ENCODE measurements around the gene TMEM233.

Gene TMEM233

GRCh38 chr12:119671070-119671469 is 77.5 kb downstream of the TMEM233 start:
- Histone ChIP-seq H2AK5ac (ENCODE audit: low read length) (no peak overlapping the region), H3K4ac (ENCODE audit: low read depth, low read length) (no peak overlapping the region), H2BK5ac (ENCODE audit: low read length) (no peak overlapping the region), H4K8ac (ENCODE audit: low read depth, low read length) (no peak overlapping the region), H3K4me1 (ENCODE audit: control insufficient read depth, low read depth, low read length) (peaks cover 4% of the 10 kb centered on the region), H3K27me3 (ENCODE audit: insufficient read depth, low read length, poor library complexity) (no peaks in the 10 kb centered on the region), H3K4me2 (ENCODE audit: low read length) (no peak overlapping the region), H3K23ac (ENCODE audit: low read length) (no peak overlapping the region), H3K27ac (ENCODE audit: low read depth, low read length) (no peak overlapping the region), H3K9ac (ENCODE audit: low read length) (no peak overlapping the region), H3K79me2 (ENCODE audit: control insufficient read depth, insufficient read depth, low read length) (peaks cover 10% of the 10 kb centered on the region), H3K36me3 (ENCODE audit: control insufficient read depth, insufficient read depth, low read length) (peaks cover 4% of the 10 kb centered on the region), H3K79me1 (ENCODE audit: low read length) (peaks cover 10% of the 10 kb centered on the region), H2BK15ac (replicated peaks; ENCODE audit: low read depth) (no peak overlapping the region), H2BK120ac (ENCODE audit: low read depth, low read length) (no peak overlapping the region), H3K56ac (ENCODE audit: low read length) (no peak overlapping the region), H4K5ac (ENCODE audit: low read length) (no peak overlapping the region), H3K4me3 (ENCODE audit: low read length) (no peak overlapping the region), H3K18ac (ENCODE audit: low read length) (no peak overlapping the region)
- no CpG with 5 or more reads among the region's 3 CpGs for WGBS (ENCODE audit: extremely low coverage, insufficient coverage, low lambda C conversion rate)
- no peak for DNase-seq

- no peak overlapping the region for H3K23ac ChIP-seq (ENCODE audit: low read length)
- no peak overlapping the region for H2BK15ac ChIP-seq (replicated peaks; ENCODE audit: low read depth)
- peaks cover 10% of the 10 kb centered on the region for H3K79me2 ChIP-seq (ENCODE audit: control insufficient read depth, insufficient read depth, low read length)
- no peak overlapping the region for H3K27ac ChIP-seq (ENCODE audit: low read depth, low read length)
- no peak overlapping the region for H3K4me2 ChIP-seq (ENCODE audit: low read length)
- no peak overlapping the region for H3K9ac ChIP-seq (ENCODE audit: low read length)
- no peak overlapping the region for H4K5ac ChIP-seq (ENCODE audit: low read length)
- WGBS (ENCODE audit: extremely low coverage, insufficient coverage, low lambda C conversion rate) = no CpG with 5 or more reads among the region's 8 CpGs
- peaks cover 4% of the 10 kb centered on the region for H3K4me1 ChIP-seq (ENCODE audit: control insufficient read depth, low read depth, low read length)
- peaks cover 9% of the 10 kb centered on the region for H3K36me3 ChIP-seq (ENCODE audit: control insufficient read depth, insufficient read depth, low read length)
- no peak overlapping the region for H3K4ac ChIP-seq (ENCODE audit: low read depth, low read length)
- H3K27me3 ChIP-seq (ENCODE audit: insufficient read depth, low read length, poor library complexity) = no peaks in the 10 kb centered on the region
- H3K79me1 ChIP-seq (ENCODE audit: low read length) = peaks cover 10% of the 10 kb centered on the region
- no peak overlapping the region for H2BK120ac ChIP-seq (ENCODE audit: low read depth, low read length)
- no peak overlapping the region for H2BK5ac ChIP-seq (ENCODE audit: low read length)
- H3K56ac ChIP-seq (ENCODE audit: low read length) = no peak overlapping the region
- H2AK5ac ChIP-seq (ENCODE audit: low read length) = no peak overlapping the region
- no peak overlapping the region for H3K18ac ChIP-seq (ENCODE audit: low read length)
- no peak for DNase-seq
- H3K4me3 ChIP-seq (ENCODE audit: low read length) = no peak overlapping the region
- H4K8ac ChIP-seq (ENCODE audit: low read depth, low read length) = no peak overlapping the region
Measured at GRCh38 chr12:119672194-119672593, 78.6 kb downstream of the TMEM233 start.

GRCh38 chr12:119673634-119674033 is 80.1 kb downstream of the TMEM233 start:
- Histone ChIP-seq H2BK15ac (replicated peaks; ENCODE audit: low read depth) (no peak overlapping the region), H3K27me3 (ENCODE audit: insufficient read depth, low read length, poor library complexity) (no peaks in the 10 kb centered on the region), H3K36me3 (ENCODE audit: control insufficient read depth, insufficient read depth, low read length) (peaks cover 16% of the 10 kb centered on the region), H3K79me1 (ENCODE audit: low read length) (peaks cover 6% of the 10 kb centered on the region), H3K9ac (ENCODE audit: low read length) (no peak overlapping the region), H3K23ac (ENCODE audit: low read length) (no peak overlapping the region), H2BK120ac (ENCODE audit: low read depth, low read length) (no peak overlapping the region), H4K5ac (ENCODE audit: low read length) (no peak overlapping the region), H3K27ac (ENCODE audit: low read depth, low read length) (no peak overlapping the region), H3K56ac (ENCODE audit: low read length) (no peak overlapping the region), H2BK5ac (ENCODE audit: low read length) (no peak overlapping the region), H2AK5ac (ENCODE audit: low read length) (no peak overlapping the region), H3K4me3 (ENCODE audit: low read length) (no peak overlapping the region), H3K4me2 (ENCODE audit: low read length) (no peak overlapping the region), H3K4ac (ENCODE audit: low read depth, low read length) (no peak overlapping the region), H3K4me1 (ENCODE audit: control insufficient read depth, low read depth, low read length) (peaks cover 4% of the 10 kb centered on the region), H4K8ac (ENCODE audit: low read depth, low read length) (no peak overlapping the region), H3K18ac (ENCODE audit: low read length) (no peak overlapping the region), H3K79me2 (ENCODE audit: control insufficient read depth, insufficient read depth, low read length) (peaks cover 6% of the 10 kb centered on the region)
- WGBS (ENCODE audit: extremely low coverage, insufficient coverage, low lambda C conversion rate) = no CpG with 5 or more reads among the region's 7 CpGs
- DNase-seq = no peak

GRCh38 chr12:119674560-119674959 is 81.0 kb downstream of the TMEM233 start:
- no peak overlapping the region for H2BK15ac ChIP-seq (replicated peaks; ENCODE audit: low read depth)
- no CpG with 5 or more reads among the region's 4 CpGs for WGBS (ENCODE audit: extremely low coverage, insufficient coverage, low lambda C conversion rate)
- H3K56ac ChIP-seq (ENCODE audit: low read length) = no peak overlapping the region
- no peak for DNase-seq
- no peak overlapping the region for H3K9ac ChIP-seq (ENCODE audit: low read length)
- H3K4me3 ChIP-seq (ENCODE audit: low read length) = no peak overlapping the region
- H4K8ac ChIP-seq (ENCODE audit: low read depth, low read length) = no peak overlapping the region
- no peak overlapping the region for H2BK5ac ChIP-seq (ENCODE audit: low read length)
- no peak overlapping the region for H4K5ac ChIP-seq (ENCODE audit: low read length)
- peaks cover 16% of the 10 kb centered on the region for H3K36me3 ChIP-seq (ENCODE audit: control insufficient read depth, insufficient read depth, low read length)
- no peak overlapping the region for H3K4ac ChIP-seq (ENCODE audit: low read depth, low read length)
- no peak overlapping the region for H2BK120ac ChIP-seq (ENCODE audit: low read depth, low read length)
- no peak overlapping the region for H3K4me2 ChIP-seq (ENCODE audit: low read length)
- no peak overlapping the region for H3K27ac ChIP-seq (ENCODE audit: low read depth, low read length)
- H3K23ac ChIP-seq (ENCODE audit: low read length) = no peak overlapping the region
- H2AK5ac ChIP-seq (ENCODE audit: low read length) = no peak overlapping the region
- H3K27me3 ChIP-seq (ENCODE audit: insufficient read depth, low read length, poor library complexity) = no peaks in the 10 kb centered on the region
- H3K4me1 ChIP-seq (ENCODE audit: control insufficient read depth, low read depth, low read length) = peaks cover 4% of the 10 kb centered on the region
- no peak overlapping the region for H3K18ac ChIP-seq (ENCODE audit: low read length)
- H3K79me1 ChIP-seq (ENCODE audit: low read length) = peaks cover 6% of the 10 kb centered on the region
- peaks cover 4% of the 10 kb centered on the region for H3K79me2 ChIP-seq (ENCODE audit: control insufficient read depth, insufficient read depth, low read length)

GRCh38 chr12:119676022-119676421 is 82.4 kb downstream of the TMEM233 start:
- peaks cover 18% of the 10 kb centered on the region for H3K36me3 ChIP-seq (ENCODE audit: control insufficient read depth, insufficient read depth, low read length)
- H3K27ac ChIP-seq (ENCODE audit: low read depth, low read length) = no peak overlapping the region
- no peak overlapping the region for H3K4me2 ChIP-seq (ENCODE audit: low read length)
- H2BK15ac ChIP-seq (replicated peaks; ENCODE audit: low read depth) = no peak overlapping the region
- H3K56ac ChIP-seq (ENCODE audit: low read length) = no peak overlapping the region
- no peak overlapping the region for H3K9ac ChIP-seq (ENCODE audit: low read length)
- no peak overlapping the region for H3K4ac ChIP-seq (ENCODE audit: low read depth, low read length)
- no peaks in the 10 kb centered on the region for H3K27me3 ChIP-seq (ENCODE audit: insufficient read depth, low read length, poor library complexity)
- no peaks in the 10 kb centered on the region for H3K79me2 ChIP-seq (ENCODE audit: control insufficient read depth, insufficient read depth, low read length)
- H4K8ac ChIP-seq (ENCODE audit: low read depth, low read length) = no peak overlapping the region
- H4K5ac ChIP-seq (ENCODE audit: low read length) = no peak overlapping the region
- H3K4me1 ChIP-seq (ENCODE audit: control insufficient read depth, low read depth, low read length) = no peaks in the 10 kb centered on the region
- no peak overlapping the region for H3K18ac ChIP-seq (ENCODE audit: low read length)
- WGBS (ENCODE audit: extremely low coverage, insufficient coverage, low lambda C conversion rate) = no CpG with 5 or more reads among the region's 9 CpGs
- H2BK120ac ChIP-seq (ENCODE audit: low read depth, low read length) = no peak overlapping the region
- no peak overlapping the region for H3K4me3 ChIP-seq (ENCODE audit: low read length)
- no peak for DNase-seq
- no peak overlapping the region for H3K23ac ChIP-seq (ENCODE audit: low read length)
- no peak overlapping the region for H2AK5ac ChIP-seq (ENCODE audit: low read length)
- no peaks in the 10 kb centered on the region for H3K79me1 ChIP-seq (ENCODE audit: low read length)
- H2BK5ac ChIP-seq (ENCODE audit: low read length) = no peak overlapping the region

- H3K79me1 ChIP-seq (ENCODE audit: low read length) = no peaks in the 10 kb centered on the region
- H3K4me2 ChIP-seq (ENCODE audit: low read length) = no peak overlapping the region
- no peak overlapping the region for H2AK5ac ChIP-seq (ENCODE audit: low read length)
- H3K4ac ChIP-seq (ENCODE audit: low read depth, low read length) = no peak overlapping the region
- no peak overlapping the region for H4K5ac ChIP-seq (ENCODE audit: low read length)
- DNase-seq = no peak
- no peak overlapping the region for H3K9ac ChIP-seq (ENCODE audit: low read length)
- no peak overlapping the region for H3K23ac ChIP-seq (ENCODE audit: low read length)
- H3K4me3 ChIP-seq (ENCODE audit: low read length) = no peak overlapping the region
- H3K27ac ChIP-seq (ENCODE audit: low read depth, low read length) = no peak overlapping the region
- no peak overlapping the region for H4K8ac ChIP-seq (ENCODE audit: low read depth, low read length)
- no peaks in the 10 kb centered on the region for H3K4me1 ChIP-seq (ENCODE audit: control insufficient read depth, low read depth, low read length)
- no peaks in the 10 kb centered on the region for H3K27me3 ChIP-seq (ENCODE audit: insufficient read depth, low read length, poor library complexity)
- H2BK5ac ChIP-seq (ENCODE audit: low read length) = no peak overlapping the region
- WGBS (ENCODE audit: extremely low coverage, insufficient coverage, low lambda C conversion rate) = no CpG with 5 or more reads among the region's 13 CpGs
- no peak overlapping the region for H2BK120ac ChIP-seq (ENCODE audit: low read depth, low read length)
- H3K18ac ChIP-seq (ENCODE audit: low read length) = no peak overlapping the region
- no peaks in the 10 kb centered on the region for H3K79me2 ChIP-seq (ENCODE audit: control insufficient read depth, insufficient read depth, low read length)
- H2BK15ac ChIP-seq (replicated peaks; ENCODE audit: low read depth) = no peak overlapping the region
- H3K36me3 ChIP-seq (ENCODE audit: control insufficient read depth, insufficient read depth, low read length) = peaks cover 18% of the 10 kb centered on the region
- no peak overlapping the region for H3K56ac ChIP-seq (ENCODE audit: low read length)
Measured at GRCh38 chr12:119676573-119676972, 83.0 kb downstream of the TMEM233 start.
